ENCODE data around the gene FRMPD4.

FRMPD4 gene

DNA sequence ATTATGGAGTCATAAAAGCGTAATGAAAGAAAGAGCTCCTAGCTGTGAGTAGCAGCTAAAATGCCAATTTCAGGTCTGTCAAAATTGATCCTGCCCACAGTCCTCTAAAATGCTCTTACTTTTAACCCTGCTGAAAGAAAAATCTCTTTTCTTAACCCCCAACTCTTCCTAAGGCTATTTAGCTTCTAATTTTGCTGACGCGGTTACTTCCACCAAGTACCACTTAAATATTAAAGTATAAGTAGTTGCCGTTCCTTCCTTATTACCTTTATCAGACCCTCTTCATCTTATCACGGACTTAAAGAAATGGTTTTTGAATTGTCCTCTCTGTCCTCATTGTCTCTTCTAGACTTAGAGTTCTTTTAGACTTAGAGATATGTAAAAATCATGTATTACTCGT, 272.2 kb downstream of the FRMPD4 start:
- H3K4me3 ChIP-seq (ENCODE audit: low read depth, low read length): no peak overlapping the region
- TF ChIP-seq, protein P1, sequence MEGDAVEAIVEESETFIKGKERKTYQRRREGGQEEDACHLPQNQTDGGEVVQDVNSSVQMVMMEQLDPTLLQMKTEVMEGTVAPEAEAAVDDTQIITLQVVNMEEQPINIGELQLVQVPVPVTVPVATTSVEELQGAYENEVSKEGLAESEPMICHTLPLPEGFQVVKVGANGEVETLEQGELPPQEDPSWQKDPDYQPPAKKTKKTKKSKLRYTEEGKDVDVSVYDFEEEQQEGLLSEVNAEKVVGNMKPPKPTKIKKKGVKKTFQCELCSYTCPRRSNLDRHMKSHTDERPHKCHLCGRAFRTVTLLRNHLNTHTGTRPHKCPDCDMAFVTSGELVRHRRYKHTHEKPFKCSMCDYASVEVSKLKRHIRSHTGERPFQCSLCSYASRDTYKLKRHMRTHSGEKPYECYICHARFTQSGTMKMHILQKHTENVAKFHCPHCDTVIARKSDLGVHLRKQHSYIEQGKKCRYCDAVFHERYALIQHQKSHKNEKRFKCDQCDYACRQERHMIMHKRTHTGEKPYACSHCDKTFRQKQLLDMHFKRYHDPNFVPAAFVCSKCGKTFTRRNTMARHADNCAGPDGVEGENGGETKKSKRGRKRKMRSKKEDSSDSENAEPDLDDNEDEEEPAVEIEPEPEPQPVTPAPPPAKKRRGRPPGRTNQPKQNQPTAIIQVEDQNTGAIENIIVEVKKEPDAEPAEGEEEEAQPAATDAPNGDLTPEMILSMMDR (IDR thresholded peaks at IDR 0.05): no peak
- H3K4me1 ChIP-seq: no peaks in the 10 kb centered on the region
- no peaks in the 10 kb centered on the region for H3K79me2 ChIP-seq
- H2AFZ ChIP-seq: no peak overlapping the region
- H3K4me2 ChIP-seq (ENCODE audit: low read length): no peak overlapping the region
- no peaks in the 10 kb centered on the region for H3K27me3 ChIP-seq (ENCODE audit: control insufficient read depth, insufficient read depth, low read length)
- no peak overlapping the region for H3K27ac ChIP-seq
- H3K9ac ChIP-seq: no peak overlapping the region
- no peaks in the 10 kb centered on the region for H3K9me3 ChIP-seq (ENCODE audit: control insufficient read depth, low read length)
- no peaks in the 10 kb centered on the region for H3K36me3 ChIP-seq (ENCODE audit: control insufficient read depth, insufficient read depth, low read length)

DNA sequence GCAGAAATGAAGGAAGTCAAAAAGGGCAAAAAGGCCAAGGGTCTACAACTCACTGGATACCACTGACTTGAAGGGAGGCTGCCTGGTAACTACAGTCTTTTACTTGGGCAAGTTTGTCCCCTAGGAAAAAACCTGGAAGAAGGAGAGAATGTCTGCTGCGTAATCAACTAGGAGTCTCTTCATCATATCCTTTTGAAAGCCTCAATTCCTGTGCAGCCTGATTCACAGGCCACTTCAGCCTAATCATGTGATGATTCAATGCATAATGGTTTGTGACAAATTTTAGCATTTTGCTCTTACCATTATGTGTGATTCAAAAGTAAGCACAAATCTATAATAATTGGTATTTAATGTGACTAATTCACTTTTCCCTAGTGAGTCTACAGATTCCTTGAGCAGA, 273.6 kb downstream of the FRMPD4 start:
- Histone ChIP-seq H3K4me1 (no peaks in the 10 kb centered on the region), H2AFZ (no peak overlapping the region), H3K79me2 (no peaks in the 10 kb centered on the region), H3K9ac (no peak overlapping the region), H3K27me3 (ENCODE audit: control insufficient read depth, insufficient read depth, low read length) (no peaks in the 10 kb centered on the region), H3K9me3 (ENCODE audit: control insufficient read depth, low read length) (no peaks in the 10 kb centered on the region), H3K4me2 (ENCODE audit: low read length) (no peak overlapping the region), H3K4me3 (ENCODE audit: low read depth, low read length) (no peak overlapping the region), H3K27ac (no peak overlapping the region), H3K36me3 (ENCODE audit: control insufficient read depth, insufficient read depth, low read length) (no peaks in the 10 kb centered on the region)
- TF ChIP-seq, protein P1 (IDR thresholded peaks at IDR 0.05): no peak

DNA sequence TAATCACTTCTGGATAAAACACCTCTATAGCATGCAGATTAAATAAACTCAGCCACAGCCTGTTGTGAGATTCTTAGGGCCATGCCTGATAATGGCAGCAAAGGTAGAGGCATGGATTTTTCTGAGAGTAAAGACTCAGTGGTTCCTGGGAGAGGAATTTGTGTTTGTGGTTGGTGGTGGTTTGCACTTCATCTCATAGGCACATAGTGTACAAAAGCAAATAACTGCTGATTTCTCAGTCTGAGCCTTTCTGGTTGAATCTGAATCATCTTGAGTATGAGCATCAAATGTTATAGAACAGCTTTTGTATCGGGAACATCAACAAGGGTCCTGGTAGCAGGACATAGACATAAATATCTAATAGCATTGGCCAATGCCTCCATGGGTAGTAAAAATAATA, 274.3 kb downstream of the FRMPD4 start:
- Histone ChIP-seq H3K9ac (no peak overlapping the region), H3K36me3 (ENCODE audit: control insufficient read depth, insufficient read depth, low read length) (no peaks in the 10 kb centered on the region), H3K4me2 (ENCODE audit: low read length) (no peak overlapping the region), H3K9me3 (ENCODE audit: control insufficient read depth, low read length) (no peaks in the 10 kb centered on the region), H3K27ac (no peak overlapping the region), H3K4me3 (ENCODE audit: low read depth, low read length) (no peak overlapping the region), H2AFZ (no peak overlapping the region), H3K27me3 (ENCODE audit: control insufficient read depth, insufficient read depth, low read length) (no peaks in the 10 kb centered on the region), H3K4me1 (no peaks in the 10 kb centered on the region), H3K79me2 (no peaks in the 10 kb centered on the region)
- TF ChIP-seq, protein P1 (IDR thresholded peaks at IDR 0.05): no peak

DNA sequence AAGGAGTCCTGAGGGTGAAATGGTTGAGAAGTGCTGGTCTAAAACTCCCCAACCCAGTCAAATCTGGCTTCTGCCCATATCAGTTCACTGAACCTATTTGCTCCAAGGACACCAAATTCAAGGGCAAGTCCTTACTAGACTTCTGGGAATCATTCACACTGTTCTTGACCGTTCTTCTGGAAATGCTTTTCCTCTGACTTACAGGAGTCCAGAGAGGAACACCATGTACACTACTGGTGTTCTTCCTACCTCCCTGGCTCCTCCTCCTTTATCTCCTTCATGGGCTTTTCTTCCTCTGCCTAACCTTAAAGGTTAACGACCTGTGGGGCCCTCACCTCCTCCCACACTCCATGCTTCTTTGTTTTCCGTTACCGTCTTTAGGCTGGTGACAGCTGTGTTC, 281.3 kb downstream of the FRMPD4 start:
- H3K4me1 ChIP-seq: no peaks in the 10 kb centered on the region
- H3K4me3 ChIP-seq (ENCODE audit: low read depth, low read length): no peak overlapping the region
- no peaks in the 10 kb centered on the region for H3K79me2 ChIP-seq
- TF ChIP-seq, protein P1 (IDR thresholded peaks at IDR 0.05): no peak
- H3K4me2 ChIP-seq (ENCODE audit: low read length): no peak overlapping the region
- no peak overlapping the region for H3K9ac ChIP-seq
- H3K36me3 ChIP-seq (ENCODE audit: control insufficient read depth, insufficient read depth, low read length): no peaks in the 10 kb centered on the region
- no peak overlapping the region for H3K27ac ChIP-seq
- H3K9me3 ChIP-seq (ENCODE audit: control insufficient read depth, low read length): no peaks in the 10 kb centered on the region
- H3K27me3 ChIP-seq (ENCODE audit: control insufficient read depth, insufficient read depth, low read length): no peaks in the 10 kb centered on the region
- H2AFZ ChIP-seq: no peak overlapping the region

DNA sequence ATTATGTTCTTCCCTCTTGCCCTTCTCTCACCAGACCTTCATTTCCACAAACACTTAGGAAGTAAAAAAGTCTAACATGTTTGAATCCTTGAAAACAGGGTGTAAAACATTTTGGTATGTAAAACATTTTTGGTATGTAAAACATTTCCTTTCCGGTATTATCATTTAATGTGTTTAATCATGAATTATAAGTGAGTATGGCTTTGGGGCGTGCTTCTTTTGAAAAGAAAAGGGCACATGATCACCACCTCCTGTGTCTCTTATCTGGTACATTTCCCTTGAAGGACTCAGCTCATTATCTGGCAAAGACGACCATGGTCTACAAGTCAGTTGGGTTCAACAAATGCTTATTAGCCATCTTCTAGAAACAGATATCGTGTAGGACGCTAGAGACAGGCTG, 283.6 kb downstream of the FRMPD4 start:
- no peak overlapping the region for H3K4me3 ChIP-seq (ENCODE audit: low read depth, low read length)
- H3K79me2 ChIP-seq: no peaks in the 10 kb centered on the region
- no peaks in the 10 kb centered on the region for H3K4me1 ChIP-seq
- H3K4me2 ChIP-seq (ENCODE audit: low read length): no peak overlapping the region
- no peaks in the 10 kb centered on the region for H3K9me3 ChIP-seq (ENCODE audit: control insufficient read depth, low read length)
- no peak overlapping the region for H2AFZ ChIP-seq
- no peaks in the 10 kb centered on the region for H3K27me3 ChIP-seq (ENCODE audit: control insufficient read depth, insufficient read depth, low read length)
- no peaks in the 10 kb centered on the region for H3K36me3 ChIP-seq (ENCODE audit: control insufficient read depth, insufficient read depth, low read length)
- TF ChIP-seq, protein P1 (IDR thresholded peaks at IDR 0.05): no peak
- H3K27ac ChIP-seq: no peak overlapping the region
- no peak overlapping the region for H3K9ac ChIP-seq

All from parathyroid adenoma (tissue), 2 donors.